ENCODE measurements around the gene PDE7B.

DNA sequence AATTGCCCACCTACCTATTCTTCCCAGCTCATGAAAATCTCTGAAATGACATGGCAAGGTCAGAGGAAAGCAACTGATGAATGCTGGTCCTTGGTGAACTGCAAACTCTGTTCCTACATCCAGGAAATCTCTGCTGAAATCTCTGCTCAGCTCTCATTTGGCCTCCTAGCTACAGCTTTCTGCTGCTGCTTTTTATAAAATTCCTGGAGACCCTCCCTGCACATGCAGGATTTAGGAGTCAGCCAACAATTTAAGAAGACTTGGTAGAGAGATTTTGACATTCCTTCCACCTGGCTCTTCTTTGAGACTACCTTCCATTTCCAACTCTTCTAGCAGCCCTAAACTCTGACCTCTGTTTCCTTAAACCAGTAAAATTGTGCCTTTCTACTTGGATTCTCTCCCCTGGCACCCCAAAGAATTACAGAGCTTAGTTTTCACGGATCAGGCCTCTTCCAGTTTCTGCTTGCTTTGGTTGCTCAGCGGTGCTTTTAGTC is 55.5 kb downstream of the PDE7B start:
- TF ChIP-seq CTCF (conservative IDR thresholded peaks at IDR 0.05; ENCODE audit: low read length), result no peak
- no peak for TF ChIP-seq EZH2phosphoT487 (IDR thresholded peaks at IDR 0.05; ENCODE audit: borderline replicate concordance)
